HG03097 (cell line): ENCODE results near the gene ZNRD2.
"Not testable (repeated sequence)": the region's sequence is repeated elsewhere in the genome, so short reads cannot be mapped to it uniquely, and the experiment has no call there.

Experiments used
- ATAC-seq: cut with Tn5 transposase; IDR thresholded peaks from one replicate; pipeline ENCODE4 v1.9.1; 2021; ENCODE audit not compliant: unreplicated experiment, low FRiP score

Gene ZNRD2

DNA sequence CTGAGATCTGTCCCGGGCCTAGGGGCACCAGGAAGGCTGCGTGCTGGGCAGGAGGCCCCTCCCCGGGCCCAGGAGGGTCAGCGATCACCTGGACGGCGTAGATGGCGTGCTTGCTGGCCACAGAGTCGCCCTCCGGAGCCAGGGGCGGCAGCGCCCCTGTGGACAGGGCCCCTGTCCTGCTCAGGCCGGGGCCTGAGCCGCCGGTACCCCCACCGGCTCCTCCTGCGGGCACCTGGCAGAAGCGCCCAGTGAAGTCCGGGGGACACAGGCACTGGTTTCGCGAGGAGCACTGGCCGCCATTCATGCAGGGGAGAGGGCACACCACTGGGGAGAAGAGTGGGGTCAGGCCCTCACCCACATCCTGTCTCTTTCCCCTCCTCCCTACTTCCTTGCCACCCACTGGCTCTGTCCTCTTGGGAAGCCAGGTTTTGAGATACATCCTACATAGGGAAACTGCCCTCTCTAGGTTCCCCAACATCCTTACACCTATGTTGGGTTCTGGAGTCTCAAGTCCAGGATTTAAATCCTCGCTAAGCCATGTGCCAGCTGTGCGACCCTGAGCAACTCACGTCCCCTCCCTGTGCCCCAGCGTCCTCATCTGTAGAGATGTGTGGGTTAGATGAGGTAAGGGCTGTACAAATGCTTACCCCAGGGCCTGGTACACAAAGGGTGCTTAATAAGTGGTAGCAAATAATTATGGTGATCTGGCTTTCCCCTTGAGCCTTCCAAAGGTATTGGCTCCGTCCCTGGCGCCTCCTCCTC, 16.0 kb upstream of the ZNRD2 start:
- ATAC-seq = no peak

DNA sequence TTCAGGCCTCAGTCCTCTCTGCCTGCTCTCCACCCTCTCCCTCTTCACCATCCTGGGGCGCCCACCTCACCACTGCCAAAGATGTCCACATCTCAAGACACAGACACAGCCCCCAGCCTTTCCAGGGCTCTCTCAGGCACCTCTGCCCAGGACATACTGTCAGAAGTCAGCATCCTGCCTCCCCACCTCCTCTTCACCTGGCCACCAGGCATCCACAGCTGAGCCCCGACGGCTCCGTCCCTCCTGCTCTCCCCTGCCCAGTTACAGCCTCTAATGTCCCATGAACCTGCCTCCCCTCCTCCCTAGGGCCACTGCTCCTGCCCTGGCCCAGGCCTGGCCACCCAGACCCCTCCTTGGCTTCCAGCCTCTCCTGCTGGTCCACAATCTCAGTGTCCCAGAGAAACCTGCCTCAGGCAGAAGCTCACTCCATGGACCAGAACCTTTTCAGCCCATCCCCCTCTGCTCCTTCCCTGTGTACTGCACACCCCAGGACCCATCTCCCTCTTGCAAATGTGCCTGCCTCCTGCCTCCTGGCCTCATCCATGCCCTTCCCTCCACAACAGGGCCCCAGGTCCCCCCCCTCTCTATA, 15.3 kb upstream of the ZNRD2 start:
- no peak for ATAC-seq

DNA sequence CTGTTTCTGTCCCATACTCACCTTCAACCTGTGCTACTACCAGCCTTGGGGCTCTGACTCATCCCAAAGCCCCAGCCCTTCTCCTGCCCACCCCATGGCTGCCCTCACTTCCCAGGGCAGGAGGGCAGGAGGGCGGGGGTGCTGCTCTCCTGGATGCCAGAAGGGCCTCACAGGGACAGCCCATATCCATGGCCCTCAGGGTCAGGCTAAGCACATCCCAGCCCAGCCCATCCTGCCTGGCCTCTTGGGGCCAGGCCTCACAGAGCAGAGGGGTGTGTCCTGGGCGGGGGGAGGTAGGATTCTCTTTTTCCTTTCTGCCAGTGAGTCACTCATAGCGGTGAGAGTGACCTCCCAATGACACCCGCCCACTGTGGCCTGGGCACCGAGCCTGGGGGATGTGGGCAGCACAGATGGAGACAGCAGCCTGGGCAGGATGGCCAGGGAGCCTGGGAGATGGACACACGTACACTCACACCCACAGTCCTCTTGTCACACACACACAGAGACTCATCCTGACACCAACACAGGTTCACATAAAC, 14.5 kb upstream of the ZNRD2 start:
- ATAC-seq = no peak

DNA sequence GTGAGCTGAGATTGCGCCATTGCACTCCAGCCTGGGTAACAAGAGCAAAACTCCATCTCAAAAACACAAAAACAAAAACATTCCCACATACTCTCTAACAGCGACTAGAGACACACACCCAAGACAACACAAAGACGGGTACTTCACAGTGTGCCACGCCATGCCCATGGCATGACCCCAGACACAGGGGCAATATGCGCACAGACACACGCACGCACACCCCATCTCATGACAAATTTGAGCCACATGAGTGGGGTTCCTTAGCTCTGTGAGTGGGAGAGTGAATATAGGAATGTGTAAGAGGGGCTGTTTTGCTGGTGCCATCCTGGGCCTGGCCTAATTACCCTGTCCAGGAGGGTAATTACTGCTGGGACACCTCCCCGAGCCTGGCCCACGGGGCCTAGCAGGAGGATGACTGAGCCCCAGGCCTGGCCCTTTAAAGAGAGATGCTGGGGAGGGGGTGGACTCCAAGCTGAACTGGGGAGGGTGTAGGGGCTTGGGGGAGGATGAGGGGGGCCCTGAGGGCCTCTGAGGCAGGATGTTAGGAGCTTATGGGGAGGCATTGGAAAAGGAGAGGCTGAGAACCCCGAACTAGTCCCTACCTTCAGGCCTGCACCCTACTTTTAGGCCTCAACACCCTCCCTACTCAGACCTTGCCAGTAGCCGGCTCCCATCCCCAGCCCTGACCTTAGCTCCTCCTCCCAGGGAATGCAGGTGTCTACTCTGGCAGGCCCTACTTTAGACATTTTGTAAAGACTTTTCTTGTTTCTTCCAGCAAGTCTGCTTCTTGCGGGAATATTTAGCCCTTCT, 13.6 kb upstream of the ZNRD2 start:
- ATAC-seq = no peak

DNA sequence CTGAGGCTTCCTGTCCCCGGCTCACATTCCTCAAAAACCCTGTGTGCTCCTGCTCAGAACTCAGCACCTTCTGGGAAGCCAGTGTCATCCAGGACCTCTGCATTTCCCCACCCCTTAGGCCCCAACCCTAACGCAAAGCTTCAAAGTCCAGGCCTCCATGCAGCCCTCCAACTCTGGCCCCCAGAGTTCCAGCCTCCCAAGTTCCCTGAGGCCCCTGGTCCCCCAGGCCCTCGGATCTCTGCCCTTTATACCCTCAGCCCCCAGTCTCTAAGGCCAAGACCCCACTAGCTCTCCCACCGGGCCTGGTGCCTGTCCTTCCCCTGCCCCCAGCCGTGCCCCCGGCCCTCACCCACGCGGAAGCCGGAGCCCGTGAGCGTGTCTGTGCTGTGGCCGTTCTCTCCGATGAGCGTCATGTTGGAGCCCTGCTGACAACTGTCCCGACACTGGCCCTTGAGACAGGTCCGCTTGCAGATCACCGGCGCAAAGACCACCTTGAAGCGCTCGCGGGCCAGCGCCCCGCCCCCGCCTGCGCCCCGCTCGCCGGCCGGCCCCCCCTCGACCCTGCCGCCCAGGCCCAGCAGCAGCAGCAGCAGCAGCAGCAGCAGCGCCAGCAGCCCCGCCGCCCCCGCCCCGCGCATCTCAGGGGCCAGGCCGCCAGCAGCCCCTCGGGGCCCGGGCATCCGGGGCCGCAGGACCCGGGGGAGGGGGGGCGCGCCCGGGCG, 12.8 kb upstream of the ZNRD2 start:
- ATAC-seq = no peak

DNA sequence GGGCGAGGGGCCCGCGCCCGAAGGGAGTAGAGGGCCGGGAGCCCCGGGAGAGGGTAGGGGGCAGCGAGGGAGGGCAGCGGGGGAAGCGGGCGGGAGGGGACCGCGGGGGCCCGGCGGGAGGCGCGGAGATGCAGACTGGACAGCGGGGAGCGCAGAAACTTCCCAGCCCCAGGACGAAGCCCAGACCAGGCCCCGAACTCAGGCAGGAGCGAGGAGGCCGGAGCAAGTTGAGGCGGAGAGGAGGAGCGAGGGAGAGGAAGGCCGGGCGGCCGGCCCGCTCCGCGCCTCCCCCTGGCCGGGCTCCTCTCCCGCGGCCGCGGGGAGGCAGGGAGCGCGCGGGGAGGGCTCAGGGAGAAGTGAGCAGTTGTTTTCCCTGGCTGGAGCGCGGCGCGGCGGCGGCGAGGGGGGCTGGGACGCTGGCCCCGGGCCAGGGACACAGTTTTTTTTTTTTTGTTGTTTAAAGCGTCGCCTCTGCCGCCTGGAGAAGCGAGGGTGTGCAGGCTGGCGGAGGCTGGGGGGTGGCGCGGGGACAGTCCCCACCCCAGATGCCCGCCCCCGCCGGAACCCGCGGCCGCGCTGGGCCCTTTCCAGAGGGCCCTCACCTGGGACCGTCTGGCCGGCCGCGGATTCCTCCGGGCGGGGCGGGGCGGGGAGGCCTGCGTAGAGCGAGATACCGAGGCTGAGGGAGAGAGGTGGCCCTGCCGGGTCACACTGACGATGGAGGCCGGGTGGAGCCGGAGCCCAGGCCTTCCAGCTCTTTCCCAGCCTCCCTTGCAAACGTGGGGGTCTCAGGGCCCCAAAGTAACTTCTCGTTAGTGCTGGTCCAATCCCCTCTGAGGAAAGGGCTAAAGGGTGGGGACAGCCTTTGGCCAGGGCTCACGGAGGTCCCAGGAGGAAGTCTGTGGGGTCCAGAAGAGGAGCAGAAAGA, 12.0 kb upstream of the ZNRD2 start, which contains the start of gene LTBP3:
Gene LTBP3, minus strand, starts transcription at position 358 of the 928 bp plus-strand sequence. CDS start 400 bp downstream, outside the sequence.
- no peak for ATAC-seq

DNA sequence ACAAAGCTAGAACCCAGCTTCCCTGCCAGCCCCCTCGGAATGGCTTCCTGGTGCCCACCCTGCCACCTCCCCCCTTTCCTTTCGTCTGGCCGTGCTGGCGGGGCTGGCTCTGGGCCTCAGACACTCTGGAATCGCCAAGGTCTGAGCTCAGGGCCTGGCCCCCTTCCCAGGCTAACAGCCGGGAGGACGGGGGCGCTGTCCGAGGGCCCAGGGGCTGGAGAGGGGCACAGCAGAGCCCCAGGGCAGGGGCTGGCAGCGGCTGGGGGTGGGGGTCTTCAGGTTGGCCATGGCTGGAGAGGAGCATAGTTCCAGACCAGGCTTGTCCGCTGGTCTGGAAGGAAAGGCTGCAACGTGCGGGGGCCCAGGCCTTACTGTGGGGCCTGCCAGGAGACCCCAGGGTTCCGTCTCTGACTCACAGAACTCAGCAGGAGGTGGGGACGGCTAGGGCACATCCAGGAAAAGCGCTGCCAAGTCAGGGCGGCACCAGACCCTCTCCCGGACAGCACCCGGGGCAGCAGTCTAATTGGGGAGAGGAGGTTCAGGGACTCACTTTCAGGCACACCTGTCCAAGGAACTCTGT, 11.3 kb upstream of the ZNRD2 start:
- no peak for ATAC-seq

DNA sequence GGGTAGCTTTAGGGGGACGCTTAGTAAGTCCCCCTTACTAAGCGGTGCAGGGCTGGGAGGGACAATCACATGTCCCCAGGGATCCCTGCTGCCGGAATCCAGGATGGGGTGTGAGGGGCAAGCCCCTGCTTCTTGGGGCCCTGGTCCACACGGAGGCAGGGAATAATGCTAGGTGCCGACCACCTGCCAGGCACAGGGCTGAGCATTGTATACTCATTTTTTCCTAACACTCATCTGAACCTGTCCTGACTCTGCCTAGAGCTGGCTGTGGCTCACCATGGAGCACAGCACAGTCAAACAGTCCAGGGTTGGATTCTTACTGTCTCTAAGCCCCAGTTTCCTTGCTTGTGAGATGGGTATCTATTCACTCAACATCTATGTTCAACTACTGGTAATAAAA, 10.7 kb upstream of the ZNRD2 start:
- no peak for ATAC-seq

DNA sequence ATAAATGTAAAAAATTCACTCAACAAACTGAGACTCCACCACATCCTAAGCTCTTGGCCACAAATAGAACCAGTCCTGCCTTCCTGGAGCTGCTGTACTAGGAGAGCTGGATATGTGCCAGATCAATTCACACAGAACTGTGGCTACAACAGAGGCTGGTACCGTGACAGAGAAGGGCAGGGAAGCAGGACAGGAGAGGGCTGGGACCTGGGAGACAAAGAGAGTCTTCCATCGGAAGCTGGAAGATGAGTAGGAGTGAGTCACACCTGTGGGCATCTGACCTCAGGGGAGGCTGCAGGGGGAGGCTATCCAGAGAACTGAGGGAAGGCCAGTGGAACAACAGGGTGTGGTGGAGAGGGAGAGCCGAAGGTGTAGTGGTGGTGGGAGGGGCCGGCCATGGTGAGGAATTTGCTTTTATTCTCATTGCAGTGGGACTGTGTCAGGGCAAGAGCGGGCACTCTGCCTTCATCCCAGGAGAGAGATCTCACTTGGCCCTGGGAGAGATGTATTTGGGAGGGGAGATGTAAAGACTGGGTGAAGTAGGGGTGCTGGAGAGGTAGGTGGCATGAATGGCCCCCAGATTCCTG, 10.2 kb upstream of the ZNRD2 start:
- ATAC-seq = no peak

DNA sequence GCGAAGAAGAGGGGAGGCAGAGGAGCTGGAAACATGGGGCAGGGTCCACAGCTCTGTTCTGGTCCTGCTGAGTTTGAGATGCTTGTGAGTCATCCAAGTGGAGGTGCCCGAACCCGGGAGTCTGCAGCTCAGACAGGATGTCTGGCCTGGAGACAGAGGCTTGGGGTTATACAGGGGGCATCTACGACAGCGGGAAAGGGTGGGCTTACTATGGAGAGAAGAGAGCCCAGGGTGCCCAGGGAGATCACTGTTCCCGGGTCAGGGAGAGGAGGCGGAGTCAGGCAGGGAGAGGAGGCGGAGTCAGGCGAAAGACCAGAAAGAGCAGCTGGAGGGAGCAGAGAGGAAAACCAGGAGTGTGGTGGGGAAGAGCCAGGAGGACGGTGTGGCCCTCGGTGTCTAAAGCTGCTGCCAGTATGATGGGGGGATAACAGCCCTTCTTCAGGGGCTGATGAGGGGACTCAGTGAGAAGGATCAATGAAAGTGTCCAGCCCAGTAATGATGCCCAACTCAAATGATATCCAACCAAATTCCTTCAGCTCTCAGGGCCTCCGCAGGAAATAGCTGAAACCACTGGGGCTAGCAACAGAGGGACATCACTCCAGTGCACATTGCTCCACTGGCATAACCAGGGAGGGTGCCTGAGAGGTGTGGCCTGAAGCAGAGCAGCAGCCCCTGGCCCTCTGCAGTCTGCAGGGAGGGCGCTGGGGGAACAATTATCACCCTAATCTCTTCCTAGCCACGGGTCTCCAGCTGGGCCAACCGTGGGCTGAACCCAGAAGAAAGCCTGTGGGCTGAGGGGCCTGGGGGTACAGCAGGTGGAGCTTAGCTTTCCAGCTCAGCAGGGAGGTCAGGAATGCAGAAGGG, 9.5 kb upstream of the ZNRD2 start:
- no peak for ATAC-seq

DNA sequence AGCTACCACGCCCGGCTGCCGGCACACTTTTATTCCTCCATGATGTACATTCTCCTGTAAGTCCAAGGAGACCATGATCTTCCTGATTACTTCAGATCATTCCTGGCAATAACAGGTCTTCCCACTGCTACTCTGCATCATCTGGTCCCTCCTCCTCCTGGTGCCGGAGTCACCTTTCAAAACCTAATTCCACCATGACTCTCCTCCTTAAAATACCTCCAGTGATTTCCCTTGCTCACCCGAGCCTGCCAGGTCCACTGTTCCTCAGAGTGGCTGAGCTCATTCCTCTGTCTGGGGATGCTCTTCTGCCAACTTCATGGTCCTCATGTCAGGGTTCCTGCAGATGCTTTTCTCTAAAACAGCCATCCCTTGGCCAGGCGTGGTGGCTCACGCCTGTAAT, 8.3 kb upstream of the ZNRD2 start:
- no peak for ATAC-seq

DNA sequence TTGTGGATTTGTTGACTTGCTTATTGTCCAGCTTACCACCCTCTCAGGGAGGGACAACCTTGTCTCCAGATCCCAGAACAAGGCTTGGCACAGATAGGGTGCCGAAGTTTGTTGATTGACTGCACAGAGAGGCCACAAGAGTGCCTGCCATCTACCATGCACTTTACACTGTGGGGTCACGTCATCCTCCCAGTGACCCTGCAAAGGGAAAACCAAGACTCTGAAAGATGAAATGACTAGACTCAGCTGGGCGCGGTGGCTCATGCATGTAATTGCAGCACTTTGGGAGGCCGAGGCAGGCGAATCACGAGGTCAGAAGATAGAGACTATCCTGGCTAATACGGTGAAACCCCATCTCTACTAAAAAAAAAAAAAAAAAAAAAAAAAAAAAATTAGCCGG, 7.5 kb upstream of the ZNRD2 start:
- no peak for ATAC-seq

DNA sequence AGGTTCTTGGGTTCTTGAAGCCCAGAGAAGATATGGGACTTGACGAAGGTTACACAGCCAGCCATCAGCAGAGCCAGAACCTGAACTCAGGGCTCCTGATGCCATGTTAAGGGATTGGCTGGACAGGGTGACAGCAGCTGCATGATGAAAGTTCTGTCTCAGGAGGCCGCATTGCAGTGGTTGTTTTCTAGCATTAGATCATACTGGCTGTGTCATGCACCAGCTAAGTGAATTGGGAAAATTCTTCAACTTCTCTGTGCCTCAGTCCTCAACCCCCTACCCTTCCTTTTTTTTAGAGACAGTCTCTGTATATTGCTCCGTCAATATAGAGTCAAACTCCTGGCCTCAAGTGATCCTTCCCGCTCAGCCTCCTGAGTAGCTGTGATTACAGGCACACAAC, 6.7 kb upstream of the ZNRD2 start:
- ATAC-seq = no peak

DNA sequence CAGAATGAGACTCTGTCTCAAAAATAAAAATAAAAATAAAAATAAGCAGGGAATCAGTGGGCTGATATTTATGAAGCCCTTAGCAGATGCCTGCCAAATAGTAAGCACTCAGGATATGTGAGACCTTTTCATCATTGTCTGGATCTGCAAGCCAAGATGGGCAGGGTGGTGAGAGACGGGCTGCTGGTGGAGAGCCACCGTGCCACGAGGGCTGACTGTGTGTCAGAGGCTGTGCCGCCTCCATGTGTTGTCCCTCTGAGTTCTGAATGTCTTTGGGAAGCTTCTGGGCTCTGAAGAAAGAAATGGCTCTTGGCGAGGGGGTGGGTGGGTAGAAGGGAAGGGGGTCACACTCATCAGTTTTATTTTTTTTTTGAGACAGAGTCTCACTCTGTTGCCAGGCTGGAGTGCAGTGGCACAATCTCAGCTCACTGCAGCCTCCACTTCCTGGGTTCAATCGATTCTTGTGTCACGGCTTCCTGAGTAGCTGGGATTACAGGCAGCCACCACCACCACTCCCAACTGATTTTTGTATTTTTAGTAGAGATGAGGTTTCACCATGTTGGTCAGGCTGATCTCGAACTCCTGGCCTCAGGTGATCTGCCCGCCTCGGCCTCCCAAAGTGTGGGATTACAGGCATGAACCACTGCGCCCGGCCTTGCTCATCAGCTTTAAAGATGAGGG, 5.3 kb upstream of the ZNRD2 start:
- not testable (repeated sequence) for ATAC-seq

DNA sequence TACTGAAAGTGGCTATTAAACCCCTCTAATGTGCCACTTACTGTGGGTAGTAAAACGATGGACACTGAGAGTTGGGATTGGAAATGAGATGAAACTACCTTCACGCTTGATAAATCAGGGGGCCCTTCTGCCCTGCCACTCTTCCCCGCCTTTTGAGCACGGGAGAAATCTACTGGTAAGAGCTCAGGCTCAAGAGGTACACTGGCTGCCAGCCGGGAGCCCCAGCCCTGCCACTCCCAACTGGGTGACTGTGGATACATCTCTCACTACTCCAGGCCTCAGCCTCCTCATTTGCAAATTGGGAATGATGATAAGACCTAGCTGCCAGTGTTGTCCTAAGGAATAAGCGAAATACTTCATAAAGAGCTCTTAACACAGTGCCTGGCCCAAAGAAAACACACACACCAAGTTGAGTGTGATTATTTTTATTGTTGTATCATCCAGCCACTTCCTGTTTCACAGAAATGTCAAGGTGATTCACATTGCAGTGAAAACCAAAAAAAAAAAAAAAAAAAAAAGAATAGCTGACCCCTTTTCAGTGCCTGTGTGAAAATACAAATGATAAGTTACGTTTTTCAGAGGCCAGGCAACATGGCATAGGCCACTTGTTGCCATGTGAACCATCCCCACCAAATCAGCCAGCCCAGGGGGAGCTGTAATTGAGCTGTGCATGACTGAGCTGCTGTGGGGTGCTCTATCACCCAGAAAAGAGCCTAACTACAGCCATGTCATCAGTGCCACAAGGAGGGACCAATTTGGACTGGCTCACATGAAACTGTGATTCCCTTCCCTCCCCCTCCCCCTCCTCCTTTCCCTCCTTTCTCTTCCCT, 4.4 kb upstream of the ZNRD2 start:
- no peak for ATAC-seq

DNA sequence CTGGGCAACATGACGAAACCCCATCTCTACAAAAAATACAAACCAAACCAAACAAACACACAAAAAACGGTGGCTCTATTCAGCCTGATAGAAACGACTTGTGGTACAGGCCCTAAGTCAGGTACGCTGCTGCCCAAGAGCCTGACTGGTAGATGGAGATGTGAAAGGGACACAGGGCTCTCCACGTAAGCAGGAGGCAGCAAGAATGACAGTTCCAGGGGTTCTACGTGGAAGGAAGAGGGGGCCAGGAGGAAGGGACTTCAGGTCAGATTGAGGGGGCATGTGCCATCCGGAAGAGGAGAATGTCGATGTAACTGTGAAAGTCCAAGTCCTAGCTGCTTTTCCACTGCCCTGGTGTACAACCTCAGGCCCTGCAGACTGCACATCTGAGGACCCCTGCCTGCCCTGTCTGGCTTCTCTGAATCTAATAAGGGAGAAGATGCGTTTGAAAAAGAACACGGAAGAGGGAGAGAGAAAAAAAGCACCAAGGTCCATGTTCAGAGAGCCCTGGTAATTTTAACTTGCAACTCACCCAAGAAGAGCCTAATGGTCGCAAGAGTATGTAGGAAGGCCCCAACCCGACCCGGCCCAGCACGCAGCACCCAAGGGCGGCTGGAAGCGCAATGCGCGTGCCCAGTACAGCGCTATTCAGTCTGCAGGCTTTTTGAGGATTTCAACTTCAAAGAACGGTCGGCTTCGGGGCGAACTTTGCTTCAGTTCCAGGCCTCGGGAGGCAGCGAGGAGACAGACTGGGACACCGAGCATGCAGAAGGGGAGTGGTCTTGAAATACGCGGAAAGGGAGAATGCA, 909 bp upstream of the ZNRD2 start:
- ATAC-seq = peak; percentile 0
